WTC11 (cell line): ENCODE data around the gene TTI1.

Source experiments
- TF ChIP-seq, protein P1 (sequence below): sonication (generic); formaldehyde crosslinking; IDR thresholded peaks from 2 replicates; pipeline ENCODE4 v1.8.0; 2022; ENCODE audit warnings: missing genetic modification reagents
- TF ChIP-seq, protein P2 (sequence below): fragments of 200-600 bp; IDR thresholded peaks from 2 replicates; pipeline ENCODE4 v1.8.0; 2022; ENCODE audit warnings: antibody characterized with exemption

DNA sequence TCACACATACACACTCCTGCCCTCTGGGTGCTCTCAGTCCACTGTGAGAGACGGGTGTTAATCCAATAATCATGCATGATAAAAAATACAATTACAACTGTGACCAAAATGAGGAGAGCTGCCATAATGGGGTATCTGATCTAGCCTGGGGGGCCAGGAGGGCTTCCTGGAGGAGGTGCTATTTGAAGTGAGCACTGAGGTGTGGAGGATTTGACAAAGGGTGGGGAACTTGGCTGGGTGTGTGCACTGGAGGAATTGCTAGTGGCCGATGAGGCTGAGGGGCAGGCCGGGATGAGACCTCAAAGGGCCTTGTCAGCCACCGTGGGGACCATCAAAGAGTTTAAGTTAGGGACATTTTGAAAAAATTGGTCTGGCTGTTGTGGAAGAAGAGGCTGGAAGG, 95.6 kb downstream of the TTI1 start:
- TF ChIP-seq, protein P1, sequence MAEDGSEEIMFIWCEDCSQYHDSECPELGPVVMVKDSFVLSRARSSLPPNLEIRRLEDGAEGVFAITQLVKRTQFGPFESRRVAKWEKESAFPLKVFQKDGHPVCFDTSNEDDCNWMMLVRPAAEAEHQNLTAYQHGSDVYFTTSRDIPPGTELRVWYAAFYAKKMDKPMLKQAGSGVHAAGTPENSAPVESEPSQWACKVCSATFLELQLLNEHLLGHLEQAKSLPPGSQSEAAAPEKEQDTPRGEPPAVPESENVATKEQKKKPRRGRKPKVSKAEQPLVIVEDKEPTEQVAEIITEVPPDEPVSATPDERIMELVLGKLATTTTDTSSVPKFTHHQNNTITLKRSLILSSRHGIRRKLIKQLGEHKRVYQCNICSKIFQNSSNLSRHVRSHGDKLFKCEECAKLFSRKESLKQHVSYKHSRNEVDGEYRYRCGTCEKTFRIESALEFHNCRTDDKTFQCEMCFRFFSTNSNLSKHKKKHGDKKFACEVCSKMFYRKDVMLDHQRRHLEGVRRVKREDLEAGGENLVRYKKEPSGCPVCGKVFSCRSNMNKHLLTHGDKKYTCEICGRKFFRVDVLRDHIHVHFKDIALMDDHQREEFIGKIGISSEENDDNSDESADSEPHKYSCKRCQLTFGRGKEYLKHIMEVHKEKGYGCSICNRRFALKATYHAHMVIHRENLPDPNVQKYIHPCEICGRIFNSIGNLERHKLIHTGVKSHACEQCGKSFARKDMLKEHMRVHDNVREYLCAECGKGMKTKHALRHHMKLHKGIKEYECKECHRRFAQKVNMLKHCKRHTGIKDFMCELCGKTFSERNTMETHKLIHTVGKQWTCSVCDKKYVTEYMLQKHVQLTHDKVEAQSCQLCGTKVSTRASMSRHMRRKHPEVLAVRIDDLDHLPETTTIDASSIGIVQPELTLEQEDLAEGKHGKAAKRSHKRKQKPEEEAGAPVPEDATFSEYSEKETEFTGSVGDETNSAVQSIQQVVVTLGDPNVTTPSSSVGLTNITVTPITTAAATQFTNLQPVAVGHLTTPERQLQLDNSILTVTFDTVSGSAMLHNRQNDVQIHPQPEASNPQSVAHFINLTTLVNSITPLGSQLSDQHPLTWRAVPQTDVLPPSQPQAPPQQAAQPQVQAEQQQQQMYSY (CRISPR knock-in tag), result no peak
- TF ChIP-seq, protein P2, sequence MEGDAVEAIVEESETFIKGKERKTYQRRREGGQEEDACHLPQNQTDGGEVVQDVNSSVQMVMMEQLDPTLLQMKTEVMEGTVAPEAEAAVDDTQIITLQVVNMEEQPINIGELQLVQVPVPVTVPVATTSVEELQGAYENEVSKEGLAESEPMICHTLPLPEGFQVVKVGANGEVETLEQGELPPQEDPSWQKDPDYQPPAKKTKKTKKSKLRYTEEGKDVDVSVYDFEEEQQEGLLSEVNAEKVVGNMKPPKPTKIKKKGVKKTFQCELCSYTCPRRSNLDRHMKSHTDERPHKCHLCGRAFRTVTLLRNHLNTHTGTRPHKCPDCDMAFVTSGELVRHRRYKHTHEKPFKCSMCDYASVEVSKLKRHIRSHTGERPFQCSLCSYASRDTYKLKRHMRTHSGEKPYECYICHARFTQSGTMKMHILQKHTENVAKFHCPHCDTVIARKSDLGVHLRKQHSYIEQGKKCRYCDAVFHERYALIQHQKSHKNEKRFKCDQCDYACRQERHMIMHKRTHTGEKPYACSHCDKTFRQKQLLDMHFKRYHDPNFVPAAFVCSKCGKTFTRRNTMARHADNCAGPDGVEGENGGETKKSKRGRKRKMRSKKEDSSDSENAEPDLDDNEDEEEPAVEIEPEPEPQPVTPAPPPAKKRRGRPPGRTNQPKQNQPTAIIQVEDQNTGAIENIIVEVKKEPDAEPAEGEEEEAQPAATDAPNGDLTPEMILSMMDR, result no peak
